ENCODE measurements around the gene NF1. TPM values are rescaled to one million over a fixed set of nuclear protein-coding genes. Genes with fewer than 3 reads are reported as not detected.

Gene NF1
- total and polyA plus RNA-seq, 7 donors, result 4.8 to 83.8 (median 40.7) TPM

DNA sequence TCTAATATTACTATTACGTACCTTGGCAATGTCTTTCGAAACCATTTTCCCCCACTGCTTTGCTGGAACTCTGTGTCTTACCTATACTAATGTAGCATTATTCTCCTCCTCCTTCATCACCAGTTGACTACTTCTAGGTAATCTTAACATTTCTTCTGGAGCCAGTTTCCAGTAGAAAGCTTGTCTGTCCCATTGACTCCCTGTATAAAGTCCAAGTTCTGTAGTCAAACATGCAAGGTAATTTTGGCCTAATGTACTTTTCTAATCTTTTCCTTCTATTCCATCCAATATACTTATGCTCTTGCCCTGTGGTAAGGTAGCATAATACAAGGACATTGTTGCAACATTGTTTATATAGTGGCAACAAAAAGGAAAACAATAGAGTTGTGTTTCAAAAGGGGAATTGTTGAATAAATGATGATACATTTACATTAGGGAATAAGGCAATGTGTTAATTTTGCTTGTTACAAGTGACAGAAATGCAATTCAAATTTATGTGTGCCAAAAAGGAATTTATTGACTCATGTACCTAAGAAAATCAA is 174.3 kb downstream of the NF1 start:
- peaks cover 0 to 32% (median 17%) of the 10 kb centered on the region in 4 donors for H3K4me1 ChIP-seq
- H3K9me3 ChIP-seq, result no peaks in the 10 kb centered on the region
- no peak for DNase-seq
- peak overlapping the region in 2 of 4 donors; percentile 24 to 49 for H3K27ac ChIP-seq
- no peak for TF ChIP-seq EP300 (IDR thresholded peaks at IDR 0.05)
- TF ChIP-seq CTCF (IDR thresholded peaks at IDR 0.05), result no peak
- TF ChIP-seq POLR2AphosphoS5 (IDR thresholded peaks at IDR 0.05), result no peak
- no peak for TF ChIP-seq POLR2A (IDR thresholded peaks at IDR 0.05)
- peaks cover 0 to 25% (median 0%) of the 10 kb centered on the region in 4 donors for H3K36me3 ChIP-seq
- H3K27me3 ChIP-seq, result no peaks in the 10 kb centered on the region
- 97 to 99% methylated on average over 2 of the region's 2 CpGs for WGBS, 2 donors
- no peak overlapping the region for H3K4me3 ChIP-seq
- intact Hi-C loops (cut with DNase I), result no loop called here

DNA sequence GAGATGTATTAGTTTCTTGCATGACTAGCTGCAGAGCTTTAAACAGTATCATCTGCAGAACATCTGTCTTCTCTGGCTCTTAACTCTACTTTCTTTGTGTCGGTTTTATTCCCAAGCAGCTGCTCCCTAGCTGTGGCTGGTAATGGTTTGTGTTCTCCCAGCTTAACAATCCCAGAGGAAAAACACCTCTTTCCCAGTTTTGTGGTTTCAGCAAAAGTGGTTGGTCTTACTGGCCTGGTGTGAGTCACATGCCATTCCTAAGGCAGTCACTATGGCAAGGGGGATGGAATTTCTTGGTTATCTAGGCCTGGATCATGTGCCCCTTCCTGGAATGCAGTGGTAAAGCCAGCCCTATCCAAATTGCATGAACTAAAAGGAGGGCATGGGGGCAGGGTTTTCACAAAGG is 174.8 kb downstream of the NF1 start:
- intact Hi-C loops (cut with DNase I), result no loop called here

DNA sequence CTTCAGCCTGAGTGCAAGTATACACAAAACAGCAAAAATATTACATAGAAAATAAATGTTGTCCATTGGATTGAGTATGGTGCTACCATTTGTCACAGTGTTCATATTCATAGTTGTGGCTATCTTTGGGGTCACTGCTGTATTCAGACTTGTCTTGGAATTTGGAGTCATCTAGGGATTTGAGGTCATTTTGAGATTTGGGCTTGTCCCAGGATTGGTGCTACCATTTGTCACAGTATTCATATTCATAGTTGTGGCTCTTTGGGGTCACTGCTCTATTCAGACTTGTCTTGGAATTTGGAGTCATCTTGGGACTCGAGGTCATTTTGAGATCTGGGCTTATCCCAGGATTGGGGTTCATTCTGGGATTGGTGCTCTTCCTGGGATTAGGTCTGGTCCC is 177.5 kb downstream of the NF1 start:
- Histone ChIP-seq H3K4me1 (peaks cover 0 to 37% (median 17%) of the 10 kb centered on the region in 4 donors), H3K4me3 (no peak overlapping the region), H3K9me3 (no peaks in the 10 kb centered on the region), H3K27ac (no peak overlapping the region), H3K36me3 (peaks cover 0 to 20% (median 2%) of the 10 kb centered on the region in 4 donors), H3K27me3 (no peaks in the 10 kb centered on the region)
- TF ChIP-seq POLR2A (IDR thresholded peaks at IDR 0.05), result no peak
- TF ChIP-seq EP300 (IDR thresholded peaks at IDR 0.05), result no peak
- TF ChIP-seq POLR2AphosphoS5 (IDR thresholded peaks at IDR 0.05), result no peak
- no peak for TF ChIP-seq CTCF (IDR thresholded peaks at IDR 0.05)
- intact Hi-C loops (cut with DNase I), result no loop called here
- 90 to 96% methylated on average over 1 of the region's 1 CpG for WGBS, 2 donors
- no peak for DNase-seq

More for the DNA sequence above, 174.8 kb downstream of the NF1 start:
- DNase-seq, result no peak
- WGBS, 2 donors, result 60 to 78% methylated on average over 1 of the region's 1 CpG
- H3K27ac ChIP-seq, result peak overlapping the region in 2 of 4 donors; percentile 11 to 49
- H3K27me3 ChIP-seq, result no peaks in the 10 kb centered on the region
- H3K4me3 ChIP-seq, result no peak overlapping the region
- H3K36me3 ChIP-seq, result peaks cover 0 to 25% (median 0%) of the 10 kb centered on the region in 4 donors
- no peaks in the 10 kb centered on the region for H3K9me3 ChIP-seq
- TF ChIP-seq EP300 (IDR thresholded peaks at IDR 0.05) (no peak), CTCF (IDR thresholded peaks at IDR 0.05) (no peak), POLR2AphosphoS5 (IDR thresholded peaks at IDR 0.05) (peak in 1 of 4 donors; percentile 15), POLR2A (IDR thresholded peaks at IDR 0.05) (no peak)
- H3K4me1 ChIP-seq, result peaks cover 0 to 37% (median 17%) of the 10 kb centered on the region in 4 donors

DNA sequence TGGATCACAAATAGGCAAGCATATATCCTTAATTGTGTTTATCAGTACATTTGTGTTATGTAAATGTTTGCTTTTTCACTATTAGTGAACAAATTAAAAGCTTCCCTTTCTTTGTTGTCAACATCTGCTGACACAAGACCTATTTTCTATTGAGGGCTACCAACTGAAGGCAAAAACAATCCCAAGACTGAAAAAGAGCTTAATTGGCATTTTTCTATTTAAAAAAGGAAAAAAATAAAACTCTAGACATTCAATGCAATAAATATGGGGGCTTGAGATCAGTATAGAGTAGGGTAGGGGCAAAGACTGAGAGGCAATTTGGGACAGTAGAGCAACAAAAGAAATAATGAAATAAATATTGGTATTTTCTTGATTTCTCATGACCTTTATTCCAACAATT is 178.0 kb downstream of the NF1 start:
- intact Hi-C loops (cut with DNase I), result no loop called here
- Histone ChIP-seq H3K36me3 (peaks cover 0 to 25% (median 3%) of the 10 kb centered on the region in 4 donors), H3K9me3 (no peaks in the 10 kb centered on the region), H3K4me3 (no peak overlapping the region), H3K27me3 (no peaks in the 10 kb centered on the region), H3K4me1 (peaks cover 0 to 37% (median 17%) of the 10 kb centered on the region in 4 donors), H3K27ac (no peak overlapping the region)
- no peak for TF ChIP-seq EP300 (IDR thresholded peaks at IDR 0.05)
- no peak for TF ChIP-seq POLR2AphosphoS5 (IDR thresholded peaks at IDR 0.05)
- TF ChIP-seq CTCF (IDR thresholded peaks at IDR 0.05), result no peak
- no peak for TF ChIP-seq POLR2A (IDR thresholded peaks at IDR 0.05)
- DNase-seq, result no peak

- Histone ChIP-seq H3K4me3 (no peak overlapping the region), H3K36me3 (peaks cover 0 to 26% (median 3%) of the 10 kb centered on the region in 4 donors), H3K27ac (peak overlapping the region in 1 of 4 donors; percentile 16), H3K4me1 (peaks cover 0 to 32% (median 17%) of the 10 kb centered on the region in 4 donors), H3K9me3 (no peaks in the 10 kb centered on the region), H3K27me3 (no peaks in the 10 kb centered on the region)
- DNase-seq, result no peak
- 81 to 84% methylated on average over 1 of the region's 1 CpG for WGBS, 2 donors
- TF ChIP-seq POLR2A (IDR thresholded peaks at IDR 0.05), result no peak
- TF ChIP-seq POLR2AphosphoS5 (IDR thresholded peaks at IDR 0.05), result no peak
- no peak for TF ChIP-seq EP300 (IDR thresholded peaks at IDR 0.05)
- no peak for TF ChIP-seq CTCF (IDR thresholded peaks at IDR 0.05)
- intact Hi-C loops (cut with DNase I), result no loop called here
Measured at GRCh38 chr17:31273516-31273915, 178.7 kb downstream of the NF1 start.

Measured in sigmoid colon (tissue), 7 donors.